NCI-H1694 treated with DMSO at 0.1 percent for 48 hours (cell line): ENCODE measurements around the gene DCTN5.

ENCODE experiments used
- DNase-seq: peaks from one replicate; lab custom pipeline; 2025; lab: John Stamatoyannopoulos, UW

DCTN5 gene

GRCh38 chr16:23663918-23664317 is 22.7 kb downstream of the DCTN5 start:
- DNase-seq, result no peak

- DNase-seq, result no peak
These were observed 25.5 kb downstream of the DCTN5 start for GRCh38 chr16:23666571-23667354.

- DNase-seq, result no peak
These were observed 26.0 kb downstream of the DCTN5 start for GRCh38 chr16:23667355-23667659.

DNA sequence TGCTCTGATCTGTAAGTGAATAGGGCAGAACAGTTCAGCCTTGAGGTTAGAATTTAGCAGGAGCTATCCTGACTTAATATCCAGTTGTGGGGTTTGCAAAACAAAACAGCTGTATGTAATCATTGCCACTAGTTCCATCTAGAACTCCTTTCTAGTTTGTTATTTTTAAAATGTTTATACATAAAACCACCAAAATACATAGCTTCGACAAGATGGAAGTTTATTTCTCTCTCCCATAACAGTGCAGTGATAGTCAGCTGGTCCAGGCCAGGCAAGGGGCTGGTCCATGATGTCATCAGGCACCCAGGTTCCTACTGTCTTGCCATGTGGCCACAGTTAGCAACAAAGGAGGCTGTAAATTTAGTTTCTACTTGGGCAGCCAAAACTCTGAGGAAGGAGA is 27.0 kb downstream of the DCTN5 start:
- no peak for DNase-seq

DNA sequence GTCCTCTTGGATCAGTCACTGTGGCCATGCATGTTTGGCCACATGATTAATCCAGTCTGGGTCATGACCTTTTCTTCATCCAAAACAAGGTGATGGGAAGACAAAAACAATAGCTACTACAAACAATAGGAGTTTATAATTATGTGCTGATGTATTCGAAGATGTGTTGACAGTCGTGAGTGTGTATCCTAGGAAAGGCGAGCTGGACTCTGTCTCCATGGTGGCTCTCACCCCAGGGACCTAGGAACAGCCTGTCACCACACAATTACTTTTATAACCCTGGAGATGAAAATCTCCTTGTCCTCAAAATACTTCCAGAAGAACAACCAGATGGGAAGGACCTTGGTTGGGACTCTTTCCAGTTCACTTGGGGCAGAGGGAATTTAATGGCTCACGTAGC is 27.6 kb downstream of the DCTN5 start:
- DNase-seq, result no peak

DNA sequence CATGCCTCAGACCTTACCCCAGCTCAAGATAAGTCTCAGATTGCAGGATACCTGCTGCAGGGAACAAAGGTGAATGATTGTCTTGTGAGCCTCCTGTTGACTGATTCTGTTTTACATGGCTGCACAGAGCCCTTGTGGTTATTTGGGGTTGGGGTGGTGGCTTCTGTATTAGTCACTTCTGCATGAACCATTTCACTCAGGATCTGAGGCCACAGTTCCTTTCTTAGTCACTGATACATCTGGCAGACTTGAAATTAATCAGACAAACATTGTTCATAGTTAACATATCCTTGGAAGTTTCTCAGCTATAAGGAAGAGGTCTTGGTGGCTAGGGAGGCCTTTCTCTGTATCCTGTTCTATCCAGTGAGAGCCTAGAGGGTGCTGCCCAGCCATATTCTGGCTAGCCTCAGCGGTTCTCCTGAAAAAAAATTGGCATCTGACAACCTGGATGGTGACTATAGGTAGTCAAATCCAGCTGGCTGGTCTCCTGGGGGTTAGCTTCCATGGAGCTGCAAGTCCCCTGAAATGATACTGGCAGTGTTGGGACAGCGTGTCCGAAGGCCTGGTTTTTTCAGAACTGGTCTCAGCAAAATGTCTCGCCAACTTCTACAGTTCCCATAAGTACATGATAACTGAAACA is 29.0 kb downstream of the DCTN5 start:
- no peak for DNase-seq

DNA sequence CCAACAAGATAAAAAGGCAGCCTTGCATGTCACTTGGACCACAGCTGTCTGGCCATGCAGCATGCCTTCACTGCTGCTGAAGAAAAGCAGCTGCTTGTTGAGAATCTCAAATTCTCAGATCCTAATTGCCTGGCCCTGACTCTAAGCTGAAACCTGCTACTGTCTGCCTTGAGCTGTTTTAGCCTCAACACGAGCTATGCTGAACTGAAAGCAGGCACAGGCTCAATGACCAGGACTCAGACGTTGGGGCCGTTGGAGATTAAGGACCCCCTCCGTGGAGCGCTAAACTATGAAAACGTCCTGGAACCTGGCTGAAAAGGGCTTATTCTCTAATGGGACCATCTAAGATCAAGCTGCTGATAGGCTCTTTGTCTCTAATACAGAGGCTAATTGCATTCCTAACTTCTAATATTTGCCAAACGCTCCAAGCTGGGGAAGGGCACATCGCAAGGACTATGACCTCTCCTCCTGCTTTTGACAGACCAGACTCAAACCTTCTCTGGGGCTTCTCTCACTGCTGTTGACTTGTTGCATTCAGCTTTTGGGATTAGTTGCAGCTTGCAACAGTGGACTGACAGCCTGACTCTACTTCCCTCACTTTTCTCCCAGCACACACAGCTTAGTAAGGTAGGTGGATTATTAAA is 32.8 kb downstream of the DCTN5 start:
- DNase-seq, result no peak

GRCh38 chr16:23676924-23677480 is 35.7 kb downstream of the DCTN5 start:
- no peak for DNase-seq

GRCh38 chr16:23678430-23679273 is 37.4 kb downstream of the DCTN5 start, which contains the start of gene PLK1:
TSS of gene PLK1 (plus strand) at chr16:23678889. CDS start at chr16:23678933, 44 bp downstream.
- peak; percentile 37 for DNase-seq

DNA sequence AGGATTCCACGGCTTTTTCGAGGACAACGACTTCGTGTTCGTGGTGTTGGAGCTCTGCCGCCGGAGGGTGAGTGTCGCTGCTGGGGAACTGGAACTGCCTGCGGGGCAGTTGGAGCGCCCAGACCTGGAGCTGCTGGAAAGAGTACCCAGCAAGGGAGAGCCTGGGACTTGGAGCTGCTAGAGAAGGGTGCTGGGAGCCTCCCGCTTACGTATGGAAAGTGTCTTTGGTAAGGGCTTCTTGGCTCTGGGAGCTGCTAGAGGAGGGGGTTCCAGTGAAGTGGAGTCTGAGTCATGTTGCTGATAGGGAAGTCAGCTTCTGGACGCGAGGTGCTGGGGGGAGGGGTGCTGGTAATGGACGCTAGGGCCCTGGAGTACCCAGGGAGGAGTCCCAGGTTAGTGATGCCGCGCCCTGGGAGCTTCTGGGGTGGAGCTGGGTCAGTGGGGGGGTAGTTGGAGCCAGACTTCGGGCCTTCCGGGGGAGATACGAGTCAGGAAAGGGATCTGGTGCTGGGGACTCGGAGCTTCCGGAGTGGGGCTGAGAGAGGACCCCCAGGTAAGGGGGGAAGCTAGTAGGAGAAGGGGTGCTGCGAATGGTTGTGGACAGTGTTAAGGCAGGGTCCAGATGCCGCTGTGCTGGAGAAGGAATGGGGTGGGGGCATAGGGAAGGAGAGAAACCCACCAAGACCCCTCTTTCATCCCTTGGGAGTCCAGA is 38.2 kb downstream of the DCTN5 start:
- DNase-seq, result no peak

- DNase-seq, result no peak
These were observed 38.7 kb downstream of the DCTN5 start for GRCh38 chr16:23679986-23680336.

- DNase-seq, result no peak
These were observed 40.9 kb downstream of the DCTN5 start for GRCh38 chr16:23682181-23682580.

DNA sequence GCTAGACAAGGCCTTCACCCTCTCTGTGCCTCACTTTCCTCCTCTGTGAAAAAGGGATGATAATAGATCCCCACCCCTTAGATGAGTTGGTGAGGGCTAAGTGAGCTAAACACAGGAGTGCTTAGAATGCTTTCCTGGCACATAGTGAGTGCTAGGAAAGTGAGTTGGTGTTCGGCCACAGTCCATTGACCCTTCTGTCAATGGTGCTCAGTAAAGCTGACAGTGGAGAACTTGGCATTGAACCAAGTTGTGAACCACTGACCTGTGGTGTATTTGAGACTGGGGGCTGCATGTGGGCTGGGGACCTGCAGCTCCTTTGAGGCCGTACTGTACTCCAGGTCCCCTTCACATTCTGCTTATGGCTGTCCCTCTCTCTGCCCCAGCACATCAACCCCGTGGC is 42.2 kb downstream of the DCTN5 start:
- no peak for DNase-seq

DNA sequence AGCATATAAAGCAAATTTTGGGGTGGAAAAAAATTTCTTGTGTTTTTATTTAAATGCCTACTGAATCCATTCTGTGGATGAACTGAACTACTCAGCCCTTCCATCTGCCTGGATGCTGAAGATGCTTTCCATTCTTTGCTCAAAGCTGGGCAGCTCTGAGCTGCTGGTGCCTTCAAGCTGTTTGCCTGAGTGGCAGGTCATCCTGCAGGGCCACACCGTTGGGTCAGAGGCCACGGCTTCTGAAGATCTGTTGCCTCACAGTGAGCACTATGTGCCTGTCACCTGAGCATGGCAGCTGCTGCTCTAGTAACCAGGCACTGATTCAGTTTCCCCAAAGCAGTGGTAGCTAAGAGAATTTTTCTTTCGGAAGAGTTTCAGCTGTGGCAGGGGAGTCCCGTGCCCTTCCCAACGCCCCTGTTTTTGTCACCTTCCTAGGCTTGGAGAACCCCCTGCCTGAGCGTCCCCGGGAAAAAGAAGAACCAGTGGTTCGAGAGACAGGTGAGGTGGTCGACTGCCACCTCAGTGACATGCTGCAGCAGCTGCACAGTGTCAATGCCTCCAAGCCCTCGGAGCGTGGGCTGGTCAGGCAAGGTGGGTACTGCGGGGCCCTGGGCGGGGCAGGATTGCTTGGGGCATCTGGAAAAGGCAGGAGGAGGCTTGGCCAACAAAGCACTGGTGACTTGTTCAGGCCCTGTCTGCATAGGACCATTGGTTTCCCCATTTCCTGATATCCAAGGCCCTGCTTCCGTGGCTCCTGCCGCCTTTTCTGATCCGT is 46.0 kb downstream of the DCTN5 start:
- no peak for DNase-seq

GRCh38 chr16:23689442-23690187 is 48.3 kb downstream of the DCTN5 start:
- DNase-seq, result no peak

DNA sequence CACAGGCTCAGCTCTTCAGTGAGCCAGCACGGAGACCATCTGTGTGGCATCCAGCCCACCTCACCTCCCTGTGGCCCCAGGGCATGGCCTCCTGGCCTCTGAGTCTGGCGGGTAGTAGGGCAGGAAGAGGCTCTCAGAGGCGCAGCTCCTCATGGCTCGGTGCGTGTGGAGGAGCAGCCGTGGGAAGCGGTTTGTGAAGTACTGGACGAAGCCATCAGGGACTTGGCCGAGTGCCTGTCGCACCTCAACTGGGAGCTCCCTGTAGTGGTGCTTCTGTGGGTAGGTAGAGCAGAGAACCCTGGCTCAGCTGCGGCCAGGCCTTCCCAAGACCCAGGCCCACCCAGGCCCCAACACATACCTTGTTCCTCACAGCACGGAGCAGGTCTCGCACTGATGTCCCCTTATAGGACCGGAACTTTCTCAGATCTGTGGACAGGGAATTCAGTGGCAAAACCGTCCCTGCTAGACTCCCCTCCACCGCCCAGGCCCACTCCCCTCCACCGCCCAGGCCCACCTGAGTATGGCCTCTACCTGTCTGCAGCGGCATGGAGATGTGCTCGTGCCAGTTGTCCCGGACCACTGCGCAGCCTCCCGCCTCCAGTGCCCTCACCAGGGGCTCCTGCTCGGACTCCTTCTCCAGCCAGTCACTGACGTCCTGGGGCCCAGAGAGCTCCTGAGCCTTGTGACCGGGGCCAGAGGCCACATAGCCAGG is 49.7 kb downstream of the DCTN5 start:
- DNase-seq, result no peak

- DNase-seq, result no peak
These were observed 50.4 kb downstream of the DCTN5 start for GRCh38 chr16:23691483-23692189.

DNA sequence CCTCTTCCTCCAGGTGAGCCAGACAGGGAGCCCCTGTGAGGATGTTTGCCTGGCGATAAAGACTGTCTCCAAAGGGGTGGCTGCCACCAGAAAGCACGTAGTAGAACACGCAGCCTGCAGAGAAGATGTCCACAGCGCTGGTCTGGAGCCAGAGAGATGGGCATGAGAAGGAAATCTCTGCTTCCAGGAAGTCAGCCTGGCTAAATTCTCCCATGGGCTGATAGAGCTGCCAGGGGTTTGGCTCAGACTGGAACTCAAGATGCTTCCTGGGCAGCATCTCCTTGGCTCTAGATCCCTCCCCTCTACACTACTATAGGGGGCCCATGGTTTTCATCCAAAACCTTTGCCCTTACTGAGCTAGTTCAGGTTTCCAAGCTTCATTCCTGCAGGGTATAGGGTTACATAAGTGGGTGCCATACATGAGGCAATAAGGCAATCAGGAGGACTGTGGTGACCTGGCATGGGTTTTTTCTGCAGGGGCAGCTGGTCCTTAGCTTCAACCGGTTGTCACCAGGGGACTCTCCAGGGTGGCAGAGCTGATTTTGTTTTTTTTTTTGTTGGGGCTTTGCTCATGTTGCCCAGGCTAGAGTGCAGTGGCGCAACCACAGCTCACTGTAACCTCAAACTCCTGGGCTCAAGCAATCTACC is 51.0 kb downstream of the DCTN5 start:
- no peak for DNase-seq
